Measurements from ENCODE around the gene COX7B.

DNA sequence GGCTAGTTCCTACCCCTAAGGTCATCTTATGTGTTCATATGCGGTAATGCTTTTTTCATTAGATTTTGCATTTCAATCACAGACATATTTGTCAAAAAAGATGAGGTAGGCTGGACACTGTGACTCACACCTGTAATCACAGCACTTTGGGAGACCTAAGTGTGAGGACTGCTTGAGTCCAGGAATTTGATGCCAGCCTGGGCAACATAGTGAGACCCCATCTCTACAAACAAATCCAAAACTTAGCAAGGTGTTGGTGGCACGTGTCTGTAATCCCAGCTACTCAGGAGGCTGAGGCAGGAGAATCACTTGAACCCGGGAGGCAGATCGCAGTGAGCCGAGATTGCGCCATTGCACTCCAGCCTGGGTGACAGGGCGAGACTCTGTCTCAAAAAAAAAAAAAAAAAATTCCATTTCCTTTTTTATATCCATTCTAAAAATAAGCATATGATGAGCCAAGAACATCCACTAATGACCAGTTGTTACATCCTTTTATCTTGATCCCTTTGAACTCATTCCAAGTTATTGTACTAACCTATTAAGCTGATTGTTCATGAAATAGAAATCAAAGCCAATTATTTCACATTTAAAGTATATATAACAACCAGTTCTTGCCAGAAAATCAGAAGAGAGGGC is 46.8 kb downstream of the COX7B start:
- TF ChIP-seq, protein P1, sequence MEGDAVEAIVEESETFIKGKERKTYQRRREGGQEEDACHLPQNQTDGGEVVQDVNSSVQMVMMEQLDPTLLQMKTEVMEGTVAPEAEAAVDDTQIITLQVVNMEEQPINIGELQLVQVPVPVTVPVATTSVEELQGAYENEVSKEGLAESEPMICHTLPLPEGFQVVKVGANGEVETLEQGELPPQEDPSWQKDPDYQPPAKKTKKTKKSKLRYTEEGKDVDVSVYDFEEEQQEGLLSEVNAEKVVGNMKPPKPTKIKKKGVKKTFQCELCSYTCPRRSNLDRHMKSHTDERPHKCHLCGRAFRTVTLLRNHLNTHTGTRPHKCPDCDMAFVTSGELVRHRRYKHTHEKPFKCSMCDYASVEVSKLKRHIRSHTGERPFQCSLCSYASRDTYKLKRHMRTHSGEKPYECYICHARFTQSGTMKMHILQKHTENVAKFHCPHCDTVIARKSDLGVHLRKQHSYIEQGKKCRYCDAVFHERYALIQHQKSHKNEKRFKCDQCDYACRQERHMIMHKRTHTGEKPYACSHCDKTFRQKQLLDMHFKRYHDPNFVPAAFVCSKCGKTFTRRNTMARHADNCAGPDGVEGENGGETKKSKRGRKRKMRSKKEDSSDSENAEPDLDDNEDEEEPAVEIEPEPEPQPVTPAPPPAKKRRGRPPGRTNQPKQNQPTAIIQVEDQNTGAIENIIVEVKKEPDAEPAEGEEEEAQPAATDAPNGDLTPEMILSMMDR (IDR thresholded peaks at IDR 0.05; ENCODE audit: insufficient read depth, low read length), result no peak
- no peak for TF ChIP-seq REST (IDR thresholded peaks at IDR 0.05; ENCODE audit: insufficient replicate concordance, low read depth)
- no peak for TF ChIP-seq SPI1 (IDR thresholded peaks at IDR 0.05; ENCODE audit: borderline replicate concordance, low read depth)
- no peak for TF ChIP-seq POLR2AphosphoS5 (IDR thresholded peaks at IDR 0.05; ENCODE audit: low read depth)
- TF ChIP-seq GABPA (IDR thresholded peaks at IDR 0.05; ENCODE audit: low read depth), result no peak
